GM21367 (cell line): ENCODE data around the gene VTI1A.
"Not testable (repeated sequence)": the region's sequence is repeated elsewhere in the genome, so short reads cannot be mapped to it uniquely, and the experiment has no call there.

ENCODE experiments used
- ATAC-seq: cut with Tn5 transposase; IDR thresholded peaks from one replicate; pipeline ENCODE4 v1.9.1; 2021; ENCODE audit not compliant: unreplicated experiment

The VTI1A gene

DNA sequence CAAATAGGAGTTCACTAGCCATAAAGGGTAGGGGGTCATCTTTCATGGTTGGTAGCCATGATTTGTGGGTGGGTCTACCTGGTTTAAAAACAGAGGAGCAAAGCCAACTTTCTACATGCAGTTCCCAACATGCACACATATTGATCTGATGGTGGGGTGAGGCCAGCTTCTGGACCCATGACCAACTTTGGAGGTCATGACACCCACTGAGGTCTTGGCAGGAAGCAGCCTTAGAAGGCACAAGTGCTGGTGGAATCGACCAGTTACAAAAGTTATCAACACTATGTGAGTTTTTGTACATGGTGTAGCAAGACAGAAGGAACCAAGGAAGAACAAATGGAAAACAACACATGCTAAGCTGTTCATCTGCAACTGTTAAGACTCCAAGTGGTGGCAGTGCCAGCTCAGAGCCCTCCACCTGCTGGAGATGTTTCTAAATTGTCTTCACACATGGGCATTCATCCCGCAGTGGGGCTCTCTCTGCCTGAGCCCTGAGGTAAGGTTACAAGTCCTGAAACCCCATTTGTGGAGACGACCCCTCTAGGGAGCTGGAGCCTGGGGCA is 401.9 kb downstream of the VTI1A start:
- ATAC-seq, result no peak

DNA sequence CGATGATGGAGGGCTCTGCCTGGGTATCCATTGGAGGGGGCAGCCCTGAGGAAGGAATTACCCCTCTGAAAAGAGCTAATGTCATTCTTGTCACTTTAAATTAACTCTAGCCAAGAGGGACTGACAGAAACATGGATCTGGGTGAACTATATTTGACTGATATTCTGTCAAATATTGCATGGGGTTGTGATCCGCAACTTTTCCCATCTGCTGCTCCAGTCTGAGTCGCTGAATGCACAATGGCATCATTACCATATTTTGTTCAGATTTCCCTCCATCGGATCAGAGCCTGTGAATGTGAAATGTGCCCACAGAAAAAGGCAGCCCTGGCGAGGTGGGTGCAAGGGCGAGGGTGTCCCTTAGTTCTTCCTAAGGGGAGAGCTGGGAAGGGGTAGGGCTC is 402.5 kb downstream of the VTI1A start:
- ATAC-seq, result no peak

DNA sequence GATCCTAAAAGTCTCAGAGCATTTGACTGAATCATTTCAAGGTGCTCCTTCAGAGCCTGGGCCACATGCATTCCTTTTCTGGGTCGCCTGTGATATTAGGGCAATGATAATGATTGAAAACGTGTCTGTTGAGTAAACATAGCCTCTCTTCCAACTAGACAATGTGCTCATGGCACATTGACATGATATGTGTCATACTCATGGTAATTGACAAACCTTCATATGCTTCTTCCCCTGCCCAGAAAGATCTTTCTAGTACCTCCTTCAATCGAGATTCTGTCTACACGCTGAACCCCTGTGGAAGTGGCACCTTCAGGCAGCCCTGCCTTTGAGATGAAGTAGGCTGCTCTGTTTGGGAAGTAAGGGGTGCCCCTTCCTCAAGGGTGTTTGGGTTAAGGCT is 404.2 kb downstream of the VTI1A start:
- no peak for ATAC-seq

DNA sequence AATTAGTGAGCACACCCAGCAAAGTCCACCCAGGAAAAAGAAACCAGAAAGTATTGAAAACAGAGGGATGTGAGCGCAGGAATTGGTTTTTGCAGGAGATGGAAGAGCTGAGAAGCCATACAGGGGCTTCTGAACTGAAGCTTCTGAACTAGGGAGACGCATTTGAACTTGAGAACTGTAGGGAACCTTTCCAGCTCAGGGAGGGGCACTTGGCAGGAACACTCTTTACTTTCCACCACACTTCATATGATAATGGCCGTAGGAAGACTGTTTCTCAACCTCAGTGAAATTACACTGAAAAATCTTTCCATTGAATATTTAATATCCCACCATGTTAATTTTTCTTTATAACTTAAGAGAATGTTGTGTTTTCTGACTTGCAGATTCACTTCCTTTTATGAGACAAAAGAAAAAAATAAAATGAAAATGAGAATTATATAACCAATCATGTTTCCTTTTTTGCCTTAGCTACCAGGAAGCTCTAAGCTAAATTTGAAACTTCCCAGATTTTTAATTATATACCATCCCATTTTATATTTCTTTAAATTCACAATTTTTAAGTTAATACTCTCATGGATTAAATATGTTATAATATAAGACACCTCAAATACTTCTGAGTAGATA is 404.7 kb downstream of the VTI1A start:
- ATAC-seq, result no peak

DNA sequence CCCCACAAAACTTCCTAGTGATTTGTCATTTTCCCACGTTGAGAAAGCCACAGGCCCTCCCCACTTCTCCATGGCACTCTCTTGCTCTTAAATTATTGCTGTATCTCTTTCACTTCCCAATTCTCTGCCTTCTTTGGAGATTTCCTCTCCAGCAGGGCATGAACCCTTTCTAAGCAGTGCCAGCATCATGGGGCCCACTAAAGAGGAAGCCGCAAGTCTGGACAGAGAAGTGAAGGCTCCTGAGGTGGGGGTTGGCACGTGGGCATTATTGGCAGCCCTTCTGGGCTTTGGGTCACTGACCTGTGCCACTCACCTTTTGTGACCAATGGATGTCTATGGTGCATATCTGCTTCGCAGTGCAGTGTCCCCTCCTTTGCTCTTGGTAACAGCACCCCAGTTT is 405.3 kb downstream of the VTI1A start:
- ATAC-seq, result no peak

DNA sequence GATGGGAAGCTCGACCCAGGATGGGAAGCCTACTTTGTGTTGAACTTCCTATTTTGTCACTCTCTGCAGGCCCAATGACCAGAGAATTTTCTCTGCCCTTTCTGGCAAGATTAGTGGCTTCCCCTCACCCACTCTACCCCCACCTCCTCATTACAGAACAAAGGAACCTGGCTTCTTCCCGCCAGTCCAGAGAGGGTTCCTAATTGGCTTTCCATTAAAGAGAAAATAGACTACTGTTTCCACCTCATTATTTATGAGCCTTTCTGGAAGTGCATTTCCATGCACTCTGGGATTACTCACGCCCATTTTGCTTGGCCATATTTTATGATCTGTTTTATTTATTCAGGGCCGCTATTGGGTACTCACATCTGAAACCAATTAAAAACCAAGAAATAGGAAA is 408.1 kb downstream of the VTI1A start:
- ATAC-seq, result no peak

DNA sequence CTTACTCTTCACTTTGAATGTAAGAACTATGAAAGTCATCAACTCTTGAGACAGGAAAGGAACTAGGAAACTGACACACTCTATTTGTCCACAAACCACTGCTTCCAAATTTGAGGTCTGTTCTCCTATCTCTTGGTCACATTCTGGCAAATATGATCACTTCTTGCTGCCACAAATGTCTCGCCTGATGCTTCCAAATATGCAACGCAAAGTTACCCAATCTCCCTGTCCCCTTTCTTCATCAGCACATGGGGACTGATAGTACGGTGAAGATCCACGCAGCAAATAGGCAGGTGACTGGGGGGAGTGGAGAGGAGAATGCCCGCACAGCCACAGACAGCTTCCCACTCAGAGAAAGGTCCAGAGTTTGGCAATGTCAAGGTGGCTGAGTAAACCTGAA is 410.5 kb downstream of the VTI1A start:
- no peak for ATAC-seq

DNA sequence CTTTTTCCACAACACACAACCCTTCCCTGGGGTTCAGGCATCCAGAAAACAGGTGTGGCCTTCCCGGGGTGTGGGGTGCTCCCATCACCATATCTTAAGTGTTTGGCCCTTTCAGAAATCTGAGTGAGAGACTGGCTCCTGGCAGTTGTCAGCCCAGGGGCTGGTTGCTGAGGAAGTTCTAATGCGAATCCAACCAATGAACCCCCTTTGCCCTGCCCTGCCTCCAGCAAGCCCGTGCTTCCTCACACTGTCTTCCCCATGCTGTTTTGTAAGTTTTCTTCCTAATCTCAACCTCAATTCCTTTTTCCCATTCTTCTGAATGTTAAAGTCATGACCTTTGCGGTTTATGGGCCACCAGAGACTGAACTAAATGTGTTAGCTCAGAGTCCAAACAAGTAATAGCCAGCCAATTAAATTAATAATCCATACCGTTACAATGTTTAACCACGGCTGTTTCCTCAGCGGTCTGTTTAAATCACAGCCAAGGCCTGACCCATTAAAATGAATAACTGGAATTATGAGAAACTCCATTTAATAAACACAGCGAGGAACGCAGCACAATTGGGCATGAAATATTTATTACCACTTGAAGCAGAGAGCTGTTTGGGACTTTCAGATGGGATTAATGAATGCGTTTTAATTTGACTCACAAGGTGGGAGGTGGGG is 412.1 kb downstream of the VTI1A start:
- no peak for ATAC-seq

DNA sequence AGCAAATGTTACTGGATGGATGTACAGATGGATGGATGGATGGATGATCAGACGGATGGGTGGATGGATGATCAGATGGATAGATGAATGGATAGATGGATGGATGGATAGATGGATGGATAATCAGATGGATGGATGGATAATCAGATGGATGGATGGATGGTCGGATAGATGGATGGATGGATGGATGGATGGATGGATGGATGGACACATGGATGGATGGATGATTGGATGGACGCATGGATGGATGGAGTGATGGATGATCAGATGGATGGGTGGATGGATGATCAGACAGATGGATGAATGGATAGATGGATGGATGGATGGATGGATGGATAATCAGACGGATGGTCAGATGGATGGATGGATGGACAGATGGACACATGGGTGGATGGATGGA is 412.8 kb downstream of the VTI1A start:
- ATAC-seq, result no peak

DNA sequence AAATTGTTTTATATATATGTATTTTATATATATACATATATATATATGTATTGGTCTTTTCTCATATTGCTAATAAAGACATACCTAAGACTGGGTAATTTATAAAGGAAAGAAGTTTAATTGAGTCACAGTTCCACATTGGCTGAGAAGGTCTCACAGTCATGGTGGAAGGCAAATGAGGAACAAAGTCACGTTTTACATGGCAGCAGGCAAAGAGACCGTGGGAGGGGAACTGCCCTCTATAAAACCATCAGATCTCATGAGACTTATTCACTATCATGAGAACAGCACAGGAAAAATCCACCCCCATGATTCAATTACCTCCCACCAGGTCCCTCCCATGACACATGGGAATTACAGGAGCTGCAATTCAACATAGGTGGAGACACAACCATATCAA is 416.4 kb downstream of the VTI1A start:
- ATAC-seq, result not testable (repeated sequence)
